Spleen (tissue), 11 donors: ENCODE data around the gene PMF1. TPM values are rescaled to one million over a fixed set of nuclear protein-coding genes. Genes with fewer than 3 reads are reported as not detected.

Experiments used
- DNase-seq: peaks from one replicate; pipeline ENCODE4 v3.0.0-alpha.2; 2020
- H3K27ac ChIP-seq, 8 donors: fragments of 200-600 bp; sonication (generic) in 7 of 8; 1 replicate in 4 of 8; 2 replicates in 4 of 8; pipeline versions ENCODE4 v1.5.0 to v1.8.0; 2016 to 2021; ENCODE audit warnings: inconsistent platforms in 4 of 8, mild to moderate bottlenecking in 4 of 8, moderate library complexity in 1 of 8
- H3K27me3 ChIP-seq, 7 donors: fragments of 200-600 bp; sonication (generic) in 6 of 7; replicated peaks in 1 of 7; 1 replicate in 4 of 7; 2 replicates in 3 of 7; pipeline versions ENCODE4 v1.5.0 to v1.8.0; 2016 to 2021; ENCODE audit warnings: inconsistent platforms in 3 of 7, mild to moderate bottlenecking in 1 of 7
- H3K36me3 ChIP-seq, 6 donors: fragments of 200-600 bp; sonication (generic) in 5 of 6; 1 replicate in 4 of 6; 2 replicates in 2 of 6; pipeline versions ENCODE4 v1.5.0 to v1.8.0; 2016 to 2021; ENCODE audit warnings: inconsistent platforms in 2 of 6
- H3K4me1 ChIP-seq, 6 donors: fragments of 200-600 bp; sonication (generic) in 5 of 6; 1 replicate in 3 of 6; 2 replicates in 3 of 6; pipeline versions ENCODE4 v1.5.0 to v1.8.0; 2016 to 2021; ENCODE audit warnings: inconsistent platforms in 3 of 6
- H3K4me3 ChIP-seq, 8 donors: fragments of 200-600 bp; sonication (generic) in 7 of 8; 1 replicate in 4 of 8; 2 replicates in 4 of 8; pipeline versions ENCODE4 v1.5.0 to v1.8.0; 2016 to 2021; ENCODE audit warnings: inconsistent platforms in 4 of 8, mild to moderate bottlenecking in 4 of 8, moderate library complexity in 2 of 8
- H3K9me3 ChIP-seq, 8 donors: fragments of 200-600 bp; sonication (generic) in 7 of 8; 1 replicate in 4 of 8; 2 replicates in 4 of 8; pipeline versions ENCODE4 v1.5.0 to v1.8.0; 2016 to 2021; ENCODE audit warnings: inconsistent platforms in 4 of 8
- POLR2A ChIP-seq, 3 donors: fragments of 450-650 bp; IDR thresholded peaks; one replicate each; pipeline ENCODE4 v1.5.1; 2017; ENCODE audit warnings: antibody characterized with exemption in 3 of 3, mild to moderate bottlenecking in 1 of 3
- POLR2AphosphoS5 ChIP-seq, 3 donors: sonication (generic); formaldehyde crosslinking; IDR thresholded peaks; one replicate each; pipeline ENCODE4 v1.5.1; 2017; ENCODE audit warnings: antibody characterized with exemption in 3 of 3
- WGBS, 5 donors: extraction: QIAGEN DNeasy Blood & Tissue Kit in 3 of 5; methylation state at CpG; one replicate each; pipeline versions ENCODE4 v1.1.5 to v1.1.7; 2013 to 2018; 5-methylcytosine and 5-hydroxymethylcytosine counted together
- intact Hi-C: fragments of 100-400 bp; cut with DNase I; formaldehyde crosslinking; loops from one replicate; pipeline ENCODE4 v1.15.0; 2023; ENCODE audit warnings: low total_unique reads
- polyA plus RNA-seq, 3 donors: library from polyadenylated mRNA; stranded (reverse); fragments of 200-250 nt; gene quantifications; one replicate each; pipeline ENCODE4 v1.2.1, GENCODE V29; 2013
- small RNA-seq, 4 donors: library from RNA; depleted of rRNA; stranded (forward); fragments of <200 nt; gene quantifications; one replicate each; pipeline ENCODE3, GENCODE V24; 2016
- total RNA-seq, 7 donors: library from RNA; depleted of rRNA in 3 of 7; stranded (reverse); fragments of >200 nt in 3 of 7; fragmentation: NEBNext Ultra II Directional in 4 of 7; extraction: Animal tissue kit (Norgen Biotek cat#: 25700) in 4 of 7; gene quantifications; one replicate each; pipeline versions ENCODE4 v1.1.0 to v1.2.1, GENCODE V29; 2016 to 2021
- TF ChIP-seq, protein P1 (sequence below), 11 experiments: fragments of 200-600 bp in 7 of 11; fragments of 450-650 bp in 4 of 11; sonication (generic) in 4 of 11; IDR thresholded peaks in 8 of 11; conservative IDR thresholded peaks in 3 of 11; 1 replicate in 7 of 11; 2 replicates in 4 of 11; pipeline versions ENCODE4 v1.4.0 to v1.8.0; 2016 to 2021; ENCODE audit warnings: antibody characterized with exemption in 11 of 11, inconsistent platforms in 4 of 11, mild to moderate bottlenecking in 1 of 11
- donor health status: healthy with polysubstance abuse.
- donor health status: DM: no; HTN: no; CAD: no; lungs with moderate emphysema.
- donor health status: DM: no; HTN: no; CAD: no.
- donor health status: Bipolar disorder and iron deficiency.
- donor health status: healthy.
- donor health status: DM: no; HTN: no; CAD: no.
- donor health status: DM: yes; HTN: yes; CAD: no.

PMF1 gene
- total and polyA plus RNA-seq, 10 donors: 43.8 to 97.6 (median 60.4) TPM

DNA sequence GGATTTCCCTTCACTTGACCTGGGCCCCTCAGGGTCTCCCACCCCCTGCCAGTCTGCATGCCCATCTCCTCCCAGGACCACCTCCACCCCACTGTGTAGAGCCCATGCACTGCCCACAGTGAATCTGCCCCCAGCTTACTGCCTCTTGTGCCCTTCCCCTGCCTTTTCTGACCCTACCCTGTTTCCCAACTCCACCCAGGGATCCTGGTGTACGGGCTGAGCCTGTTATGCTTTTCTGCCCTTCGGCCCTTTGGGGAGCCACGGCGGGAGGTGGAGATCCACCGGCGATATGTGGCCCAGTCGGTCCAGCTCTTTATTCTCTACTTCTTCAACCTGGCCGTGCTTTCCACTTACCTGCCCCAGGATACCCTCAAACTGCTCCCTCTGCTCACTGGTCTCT is 73.3 kb downstream of the PMF1 start:
- Histone ChIP-seq H3K36me3 (peaks cover 0 to 54% (median 22%) of the 10 kb centered on the region in 6 donors), H3K9me3 (no peaks in the 10 kb centered on the region), H3K27me3 (no peaks in the 10 kb centered on the region), H3K4me1 (peaks cover 15 to 46% (median 32%) of the 10 kb centered on the region in 6 donors), H3K27ac (no peak overlapping the region), H3K4me3 (no peak overlapping the region)
- intact Hi-C loops: no loop called here
- 89 to 98% (median 94%) methylated on average over 8 of the region's 8 CpGs for WGBS, 5 donors
- TF ChIP-seq POLR2A (IDR thresholded peaks at IDR 0.05) (no peak), POLR2AphosphoS5 (IDR thresholded peaks at IDR 0.05) (no peak)
- TF ChIP-seq, protein P1, sequence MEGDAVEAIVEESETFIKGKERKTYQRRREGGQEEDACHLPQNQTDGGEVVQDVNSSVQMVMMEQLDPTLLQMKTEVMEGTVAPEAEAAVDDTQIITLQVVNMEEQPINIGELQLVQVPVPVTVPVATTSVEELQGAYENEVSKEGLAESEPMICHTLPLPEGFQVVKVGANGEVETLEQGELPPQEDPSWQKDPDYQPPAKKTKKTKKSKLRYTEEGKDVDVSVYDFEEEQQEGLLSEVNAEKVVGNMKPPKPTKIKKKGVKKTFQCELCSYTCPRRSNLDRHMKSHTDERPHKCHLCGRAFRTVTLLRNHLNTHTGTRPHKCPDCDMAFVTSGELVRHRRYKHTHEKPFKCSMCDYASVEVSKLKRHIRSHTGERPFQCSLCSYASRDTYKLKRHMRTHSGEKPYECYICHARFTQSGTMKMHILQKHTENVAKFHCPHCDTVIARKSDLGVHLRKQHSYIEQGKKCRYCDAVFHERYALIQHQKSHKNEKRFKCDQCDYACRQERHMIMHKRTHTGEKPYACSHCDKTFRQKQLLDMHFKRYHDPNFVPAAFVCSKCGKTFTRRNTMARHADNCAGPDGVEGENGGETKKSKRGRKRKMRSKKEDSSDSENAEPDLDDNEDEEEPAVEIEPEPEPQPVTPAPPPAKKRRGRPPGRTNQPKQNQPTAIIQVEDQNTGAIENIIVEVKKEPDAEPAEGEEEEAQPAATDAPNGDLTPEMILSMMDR (IDR thresholded peaks at IDR 0.05 in 8 of 11, conservative IDR thresholded peaks at IDR 0.05 in 3 of 11): no peak
- DNase-seq: no peak

Small RNAs within 50 kb of the gene (small RNA-seq; reads per million reads assigned to genes)
- 0 reads per million in 4 donors for gene RF00568

Other genes with a start within 250 kb of the PMF1 start
- 100 to 1,000 TPM; 129 to 228 (median 192) TPM for gene ARHGEF2, start 234.5 kb upstream of the PMF1 start, total RNA-seq
- gene ARHGEF2, start 234.5 kb upstream of the PMF1 start, polyA plus RNA-seq: 10 to 100 TPM; 45.1 to 83.0 (median 63.4) TPM
- 100 to 1,000 TPM; 152 to 254 (median 183) TPM for gene SSR2, start 192.1 kb upstream of the PMF1 start, total RNA-seq
- 100 to 1,000 TPM; 198 to 291 (median 224) TPM for gene SSR2, start 192.1 kb upstream of the PMF1 start, polyA plus RNA-seq
- 10 to 100 TPM; 15.7 to 26.4 (median 21.2) TPM for gene UBQLN4, start 159.2 kb upstream of the PMF1 start, total RNA-seq
- gene UBQLN4, start 159.2 kb upstream of the PMF1 start, polyA plus RNA-seq: 10 to 100 TPM; 11.2 to 18.0 (median 12.2) TPM
- 10 to 100 TPM; 29.5 to 53.3 (median 42.3) TPM for gene LAMTOR2, start 158.2 kb upstream of the PMF1 start, total RNA-seq
- 100 to 1,000 TPM in 2 of 3 donors, 10 to 100 TPM in 1; 80.0 to 121 (median 107) TPM for gene LAMTOR2, start 158.2 kb upstream of the PMF1 start, polyA plus RNA-seq
- under 1 TPM in 2 of 7 donors, not detected in 5; 0.50 to 0.70 TPM for gene RAB25, start 151.8 kb upstream of the PMF1 start, total RNA-seq
- gene RAB25, start 151.8 kb upstream of the PMF1 start, polyA plus RNA-seq: under 1 TPM; 0.28 to 0.61 (median 0.45) TPM
- gene MEX3A, start 130.5 kb upstream of the PMF1 start, total RNA-seq: under 1 TPM; 0.26 to 0.76 (median 0.38) TPM
- gene MEX3A, start 130.5 kb upstream of the PMF1 start, polyA plus RNA-seq: under 1 TPM; 0.11 to 0.17 (median 0.16) TPM
- gene LMNA, start 98.3 kb upstream of the PMF1 start, total RNA-seq: 100 to 1,000 TPM in 6 of 7 donors, 10 to 100 TPM in 1; 95.1 to 279 (median 124) TPM
- 10 to 100 TPM; 33.9 to 61.1 (median 39.4) TPM for gene LMNA, start 98.3 kb upstream of the PMF1 start, polyA plus RNA-seq
- 10 to 100 TPM; 21.1 to 65.9 (median 37.7) TPM for gene SEMA4A, start 59.4 kb upstream of the PMF1 start, total RNA-seq
- gene SEMA4A, start 59.4 kb upstream of the PMF1 start, polyA plus RNA-seq: 1 to 10 TPM; 7.1 to 9.3 (median 9.1) TPM
- gene SLC25A44, start 18.9 kb upstream of the PMF1 start, total RNA-seq: 10 to 100 TPM; 22.8 to 32.7 (median 29.0) TPM
- 1 to 10 TPM; 4.8 to 8.4 (median 6.2) TPM for gene SLC25A44, start 18.9 kb upstream of the PMF1 start, polyA plus RNA-seq
- 1 to 10 TPM; 1.8 to 6.0 (median 2.5) TPM for gene BGLAP, start 29.2 kb downstream of the PMF1 start, total RNA-seq
- 1 to 10 TPM; 1.7 to 2.4 (median 2.4) TPM for gene BGLAP, start 29.2 kb downstream of the PMF1 start, polyA plus RNA-seq
- gene PAQR6, start 35.0 kb downstream of the PMF1 start, total RNA-seq: 1 to 10 TPM in 6 of 7 donors, under 1 TPM in 1; 0.94 to 4.0 (median 1.8) TPM
- 1 to 10 TPM in 2 of 3 donors, under 1 TPM in 1; 0.80 to 2.3 (median 2.2) TPM for gene PAQR6, start 35.0 kb downstream of the PMF1 start, polyA plus RNA-seq
- 10 to 100 TPM; 48.9 to 80.5 (median 70.8) TPM for gene SMG5, start 69.8 kb downstream of the PMF1 start, total RNA-seq
- gene SMG5, start 69.8 kb downstream of the PMF1 start, polyA plus RNA-seq: 10 to 100 TPM; 14.9 to 33.6 (median 17.7) TPM
- 1 to 10 TPM; 2.6 to 6.8 (median 4.6) TPM for gene TMEM79, start 71.3 kb downstream of the PMF1 start, total RNA-seq
- gene TMEM79, start 71.3 kb downstream of the PMF1 start, polyA plus RNA-seq: 1 to 10 TPM; 3.4 to 5.3 (median 3.8) TPM
- 10 to 100 TPM; 25.5 to 54.4 (median 44.2) TPM for gene GLMP, start 82.7 kb downstream of the PMF1 start, total RNA-seq
- gene GLMP, start 82.7 kb downstream of the PMF1 start, polyA plus RNA-seq: 10 to 100 TPM; 26.3 to 31.9 (median 30.6) TPM
- not detected for gene VHLL, start 86.3 kb downstream of the PMF1 start, total RNA-seq
- gene VHLL, start 86.3 kb downstream of the PMF1 start, polyA plus RNA-seq: not detected
- 100 to 1,000 TPM in 5 of 7 donors, 10 to 100 TPM in 2; 83.9 to 129 (median 104) TPM for gene CCT3, start 125.3 kb downstream of the PMF1 start, total RNA-seq
- gene CCT3, start 125.3 kb downstream of the PMF1 start, polyA plus RNA-seq: 100 to 1,000 TPM in 2 of 3 donors, 10 to 100 TPM in 1; 73.7 to 113 (median 106) TPM
- gene TSACC, start 125.5 kb downstream of the PMF1 start, total RNA-seq: not detected
- 1 to 10 TPM in 2 of 3 donors, under 1 TPM in 1; 0.41 to 1.4 (median 1.3) TPM for gene TSACC, start 125.5 kb downstream of the PMF1 start, polyA plus RNA-seq
- gene RHBG, start 156.2 kb downstream of the PMF1 start, total RNA-seq: 1 to 10 TPM in 1 of 7 donors, under 1 TPM in 1, not detected in 5; 0.67 to 1.4 TPM
- gene RHBG, start 156.2 kb downstream of the PMF1 start, polyA plus RNA-seq: under 1 TPM; 0.05 to 0.38 (median 0.13) TPM